ENCODE measurements around the gene KIAA1549. TPM values are rescaled to one million over a fixed set of nuclear protein-coding genes. Genes with fewer than 3 reads are reported as not detected.

Gene KIAA1549
- total RNA-seq, 1 donor from 2014 or later: 10.8 TPM

DNA sequence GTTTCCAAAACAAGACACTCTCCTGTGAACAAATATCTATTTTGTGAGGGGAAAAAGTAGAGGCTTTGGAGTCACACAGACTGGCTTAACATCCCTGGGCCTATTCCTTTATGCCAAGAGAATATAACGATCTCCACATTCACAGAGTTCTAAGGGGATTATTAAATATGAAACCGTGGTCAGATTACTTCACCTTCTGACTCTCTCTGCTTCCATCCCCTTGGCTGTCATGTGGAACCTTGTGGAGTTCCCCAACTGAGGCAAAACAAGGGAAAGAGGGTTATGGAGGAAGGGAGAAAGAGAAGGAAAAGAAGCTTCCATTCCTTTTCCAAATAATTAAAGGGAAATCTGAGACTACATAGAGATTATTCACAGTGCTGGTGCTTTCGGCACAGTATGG lies 127.7 kb downstream of the KIAA1549 start:
- Mint-ChIP-seq H3K36me3 (ENCODE audit: low read depth, unreplicated experiment) (peaks cover 13% of the 10 kb centered on the region), H3K27me3 (ENCODE audit: unreplicated experiment) (no peaks in the 10 kb centered on the region), H3K9me3 (ENCODE audit: unreplicated experiment) (no peaks in the 10 kb centered on the region), H3K27ac (ENCODE audit: unreplicated experiment) (no peak overlapping the region), H3K4me3 (ENCODE audit: unreplicated experiment) (no peak overlapping the region), H3K4me1 (ENCODE audit: unreplicated experiment) (no peaks in the 10 kb centered on the region)
- DNase-seq (ENCODE audit: low spot score): no peak
- TF ChIP-seq, protein P1, sequence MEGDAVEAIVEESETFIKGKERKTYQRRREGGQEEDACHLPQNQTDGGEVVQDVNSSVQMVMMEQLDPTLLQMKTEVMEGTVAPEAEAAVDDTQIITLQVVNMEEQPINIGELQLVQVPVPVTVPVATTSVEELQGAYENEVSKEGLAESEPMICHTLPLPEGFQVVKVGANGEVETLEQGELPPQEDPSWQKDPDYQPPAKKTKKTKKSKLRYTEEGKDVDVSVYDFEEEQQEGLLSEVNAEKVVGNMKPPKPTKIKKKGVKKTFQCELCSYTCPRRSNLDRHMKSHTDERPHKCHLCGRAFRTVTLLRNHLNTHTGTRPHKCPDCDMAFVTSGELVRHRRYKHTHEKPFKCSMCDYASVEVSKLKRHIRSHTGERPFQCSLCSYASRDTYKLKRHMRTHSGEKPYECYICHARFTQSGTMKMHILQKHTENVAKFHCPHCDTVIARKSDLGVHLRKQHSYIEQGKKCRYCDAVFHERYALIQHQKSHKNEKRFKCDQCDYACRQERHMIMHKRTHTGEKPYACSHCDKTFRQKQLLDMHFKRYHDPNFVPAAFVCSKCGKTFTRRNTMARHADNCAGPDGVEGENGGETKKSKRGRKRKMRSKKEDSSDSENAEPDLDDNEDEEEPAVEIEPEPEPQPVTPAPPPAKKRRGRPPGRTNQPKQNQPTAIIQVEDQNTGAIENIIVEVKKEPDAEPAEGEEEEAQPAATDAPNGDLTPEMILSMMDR (IDR thresholded peaks at IDR 0.05; ENCODE audit: unreplicated experiment): no peak

DNA sequence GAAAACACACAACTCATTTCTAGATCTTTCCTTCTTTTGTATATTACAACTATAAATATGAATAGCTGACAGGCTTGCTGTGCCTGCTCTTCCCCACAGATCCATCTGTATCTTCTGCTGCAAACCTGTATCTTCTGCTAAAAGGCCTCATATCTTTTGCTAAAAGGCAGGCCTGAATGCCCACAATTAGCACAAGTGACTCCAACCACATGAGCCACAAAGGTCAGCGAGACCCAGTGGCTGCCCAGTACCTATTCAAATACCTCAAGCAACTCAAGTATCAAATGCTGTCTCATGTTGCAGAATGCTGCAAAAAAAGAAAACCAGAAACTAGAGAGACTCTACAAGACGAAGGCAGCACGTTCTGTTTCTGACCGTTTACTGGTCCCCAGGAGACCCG lies 128.7 kb downstream of the KIAA1549 start:
- Mint-ChIP-seq H3K36me3 (ENCODE audit: low read depth, unreplicated experiment) (peaks cover 13% of the 10 kb centered on the region), H3K9me3 (ENCODE audit: unreplicated experiment) (no peaks in the 10 kb centered on the region), H3K27me3 (ENCODE audit: unreplicated experiment) (no peaks in the 10 kb centered on the region), H3K4me3 (ENCODE audit: unreplicated experiment) (no peak overlapping the region), H3K27ac (ENCODE audit: unreplicated experiment) (no peak overlapping the region), H3K4me1 (ENCODE audit: unreplicated experiment) (no peaks in the 10 kb centered on the region)
- TF ChIP-seq, protein P1 (IDR thresholded peaks at IDR 0.05; ENCODE audit: unreplicated experiment): no peak
- no peak for DNase-seq (ENCODE audit: low spot score)

DNA sequence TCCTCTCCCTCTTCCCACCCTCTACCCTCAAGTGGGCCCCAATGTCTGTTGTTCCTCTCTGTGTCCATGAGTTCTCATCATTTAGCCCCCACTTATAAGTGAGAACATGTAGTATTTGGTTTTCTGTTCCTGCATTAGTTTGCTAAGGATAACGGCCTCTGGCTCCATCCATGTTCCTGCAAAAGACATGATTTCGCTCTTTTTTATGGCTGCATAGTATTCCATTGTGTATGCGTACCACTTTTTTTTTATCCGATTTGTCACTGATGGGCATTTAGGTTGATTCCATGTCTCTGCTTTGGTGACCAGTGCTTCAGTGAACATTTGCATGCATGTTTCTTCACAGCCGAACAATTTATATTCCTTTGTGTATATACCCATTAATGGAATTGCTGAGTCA lies 131.5 kb downstream of the KIAA1549 start:
- DNase-seq (ENCODE audit: low spot score): no peak
- Mint-ChIP-seq H3K9me3 (ENCODE audit: unreplicated experiment) (no peaks in the 10 kb centered on the region), H3K27ac (ENCODE audit: unreplicated experiment) (no peak overlapping the region), H3K27me3 (ENCODE audit: unreplicated experiment) (no peaks in the 10 kb centered on the region), H3K36me3 (ENCODE audit: low read depth, unreplicated experiment) (peaks cover 14% of the 10 kb centered on the region), H3K4me1 (ENCODE audit: unreplicated experiment) (no peaks in the 10 kb centered on the region), H3K4me3 (ENCODE audit: unreplicated experiment) (no peak overlapping the region)
- TF ChIP-seq, protein P1 (IDR thresholded peaks at IDR 0.05; ENCODE audit: unreplicated experiment): no peak

DNA sequence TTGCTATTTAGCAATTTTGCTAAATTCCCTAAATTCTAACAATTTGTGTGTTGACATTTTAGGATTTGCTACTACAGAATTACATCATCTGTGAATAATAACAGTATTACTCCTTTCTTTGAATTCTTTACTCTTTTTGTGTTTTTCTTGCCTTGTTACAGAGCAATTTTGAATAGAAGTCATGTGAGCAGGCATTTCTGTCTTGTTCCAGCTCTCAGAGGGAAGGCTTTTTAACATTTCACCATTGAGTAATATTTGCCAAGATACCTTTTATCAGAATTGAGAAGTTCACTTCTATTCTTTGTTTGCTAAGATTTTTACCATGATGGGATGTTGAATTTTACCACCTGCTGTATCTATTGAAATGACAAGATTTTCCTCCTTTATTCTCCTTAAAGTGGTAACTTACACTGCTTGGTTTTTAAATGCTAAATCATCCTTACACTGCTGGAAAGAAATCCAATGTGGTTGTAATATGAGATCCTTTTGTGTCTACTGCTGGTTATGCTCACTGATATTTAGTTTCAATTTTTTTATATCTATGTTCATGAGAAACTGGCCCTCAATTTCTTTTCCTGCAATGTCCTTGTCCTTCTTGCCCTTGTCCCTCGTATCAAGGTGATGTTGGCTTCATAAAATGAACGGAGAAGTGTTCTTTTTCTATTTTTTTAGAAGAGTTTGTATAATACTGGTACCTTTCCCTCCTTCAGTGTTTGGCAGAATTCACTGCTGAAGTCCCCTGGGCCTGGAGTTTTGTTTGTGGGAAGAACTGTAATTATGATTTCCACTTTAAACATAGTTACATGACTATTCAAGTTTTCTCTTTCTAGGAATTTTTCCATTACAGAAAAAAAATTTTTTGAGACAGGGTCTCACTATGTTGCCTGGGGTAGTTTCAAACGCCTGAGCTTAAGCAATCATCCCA lies 132.9 kb downstream of the KIAA1549 start:
- Mint-ChIP-seq H3K36me3 (ENCODE audit: low read depth, unreplicated experiment) (peaks cover 20% of the 10 kb centered on the region), H3K27me3 (ENCODE audit: unreplicated experiment) (no peaks in the 10 kb centered on the region), H3K9me3 (ENCODE audit: unreplicated experiment) (no peaks in the 10 kb centered on the region), H3K27ac (ENCODE audit: unreplicated experiment) (no peak overlapping the region), H3K4me1 (ENCODE audit: unreplicated experiment) (no peaks in the 10 kb centered on the region), H3K4me3 (ENCODE audit: unreplicated experiment) (no peak overlapping the region)
- DNase-seq (ENCODE audit: low spot score): no peak
- TF ChIP-seq, protein P1 (IDR thresholded peaks at IDR 0.05; ENCODE audit: unreplicated experiment): no peak

DNA sequence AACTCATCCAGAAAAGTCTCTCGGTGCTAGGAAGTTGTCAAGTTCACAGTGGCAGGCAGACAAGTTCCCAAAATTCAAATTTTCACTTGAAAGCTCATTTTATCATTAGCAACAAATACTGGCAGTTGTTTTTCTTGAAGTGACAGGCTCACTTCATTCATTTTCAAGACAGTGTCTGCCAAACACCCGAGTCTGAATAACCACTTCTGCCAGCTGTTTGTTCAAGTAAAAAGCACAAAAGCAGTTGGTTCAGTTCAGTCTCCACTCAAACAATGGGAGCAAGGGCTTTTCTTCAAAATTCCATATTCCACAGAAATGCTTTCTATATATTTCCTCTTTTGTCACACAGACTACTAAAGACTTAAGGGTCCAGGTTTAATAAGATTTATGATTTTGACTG lies 135.5 kb downstream of the KIAA1549 start:
- Mint-ChIP-seq H3K4me1 (ENCODE audit: unreplicated experiment) (no peaks in the 10 kb centered on the region), H3K9me3 (ENCODE audit: unreplicated experiment) (no peaks in the 10 kb centered on the region), H3K27ac (ENCODE audit: unreplicated experiment) (no peak overlapping the region), H3K27me3 (ENCODE audit: unreplicated experiment) (no peaks in the 10 kb centered on the region), H3K4me3 (ENCODE audit: unreplicated experiment) (no peak overlapping the region), H3K36me3 (ENCODE audit: low read depth, unreplicated experiment) (peaks cover 20% of the 10 kb centered on the region)
- TF ChIP-seq, protein P1 (IDR thresholded peaks at IDR 0.05; ENCODE audit: unreplicated experiment): no peak
- DNase-seq (ENCODE audit: low spot score): no peak

Measured in endothelial cell (in vitro differentiated cells).